HG02623 (cell line): ENCODE measurements around the gene ACER2.

Experiments
- ATAC-seq: cut with Tn5 transposase; IDR thresholded peaks from one replicate; pipeline ENCODE4 v1.9.1; 2021; ENCODE audit warnings: moderate library complexity; ENCODE audit not compliant: unreplicated experiment

ACER2 gene

DNA sequence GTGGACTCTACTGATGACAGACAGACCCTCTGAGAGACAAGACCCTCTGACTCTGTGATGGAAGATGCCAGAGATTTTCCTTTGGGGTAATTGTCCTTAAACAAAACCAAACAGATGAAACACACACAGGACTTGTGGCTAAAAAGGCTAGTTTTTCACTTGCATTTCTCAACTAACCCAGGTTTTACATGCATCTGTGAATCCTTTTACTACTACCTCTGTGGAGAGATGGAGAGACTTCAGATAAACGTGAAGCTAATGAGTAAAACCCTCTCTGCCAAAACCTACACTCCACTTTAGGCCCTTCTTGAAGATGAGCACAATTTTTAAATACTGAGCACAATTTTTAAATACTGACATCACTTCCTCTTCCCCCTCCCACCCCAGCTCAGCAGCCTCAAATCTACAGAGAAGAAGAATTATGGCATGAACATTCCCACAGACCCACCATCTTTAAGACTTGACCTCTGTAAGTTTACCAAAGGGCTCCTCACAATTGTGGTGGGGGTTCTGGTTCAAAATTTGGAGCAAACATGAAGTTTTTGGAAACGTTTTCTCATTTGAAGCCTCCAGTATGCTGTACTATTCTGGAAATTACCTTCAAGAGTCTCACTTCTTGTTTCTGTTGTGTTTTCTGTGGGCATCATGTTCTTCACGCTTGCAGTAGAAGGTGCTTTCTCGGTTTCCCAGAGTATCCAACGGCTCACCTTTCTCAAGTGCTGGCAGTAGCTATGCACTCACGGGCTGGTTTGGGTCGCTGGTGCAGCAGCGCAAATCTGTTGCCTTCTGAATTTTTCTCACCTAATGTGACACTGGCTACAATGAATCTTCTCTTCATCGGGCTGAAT is 42.7 kb downstream of the ACER2 start:
- ATAC-seq, result peak; percentile 99

DNA sequence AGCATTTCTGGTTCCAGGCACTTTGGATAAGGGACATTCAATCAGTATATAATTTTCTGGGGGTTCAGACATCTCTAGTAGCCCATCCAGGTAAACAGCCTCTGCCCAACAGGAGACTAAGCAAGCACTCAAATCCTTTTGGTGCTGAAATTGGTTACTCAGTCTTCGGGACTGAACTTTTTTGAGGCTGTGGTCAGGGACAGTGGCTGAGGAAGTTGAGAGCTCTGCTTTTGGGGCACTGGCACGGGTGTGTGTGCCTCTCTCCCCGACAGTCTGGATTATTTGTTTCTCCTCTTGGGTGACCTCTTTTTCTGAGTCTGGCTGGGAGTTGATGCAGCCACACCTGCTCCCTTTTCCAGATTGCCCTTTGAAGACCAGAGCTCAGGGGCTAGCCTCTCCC is 47.6 kb downstream of the ACER2 start:
- no peak for ATAC-seq

DNA sequence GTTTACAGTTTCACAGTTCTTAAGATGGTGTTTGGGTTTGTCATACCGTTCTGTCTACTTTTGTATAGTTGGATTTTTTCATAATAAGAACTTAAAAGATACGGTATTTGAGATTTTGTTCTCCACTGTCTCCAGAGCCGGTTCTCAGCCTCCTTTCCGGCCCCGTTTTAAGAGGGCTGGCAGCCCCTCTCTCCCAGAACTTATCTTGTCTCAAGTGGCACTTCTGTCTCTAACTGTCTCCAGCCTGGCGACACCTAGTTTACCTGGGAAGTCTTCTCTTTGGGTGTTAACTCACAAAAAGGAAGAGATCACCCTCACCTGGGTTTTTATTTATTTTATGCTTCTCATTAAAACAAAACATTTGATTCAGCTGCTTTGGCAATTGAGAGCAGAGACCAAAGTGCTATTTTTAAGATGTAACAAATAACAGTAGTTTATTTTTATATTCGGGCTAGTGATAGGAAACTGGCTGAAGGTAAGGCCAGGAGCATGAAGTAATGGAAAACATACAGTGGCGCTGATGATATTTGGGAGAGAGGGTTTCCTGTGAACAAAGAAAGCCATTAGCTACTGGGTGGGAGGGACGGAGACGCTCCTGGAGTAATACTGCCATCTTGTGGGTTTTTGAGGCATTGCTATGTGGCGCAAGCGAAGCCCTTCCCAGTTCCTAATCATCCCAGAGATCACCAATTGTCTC is 48.3 kb downstream of the ACER2 start:
- ATAC-seq, result peak; percentile 88

GRCh38 chr9:19457693-19458009 is 48.8 kb downstream of the ACER2 start:
- peak; percentile 10 for ATAC-seq

GRCh38 chr9:19460243-19460642 is 51.4 kb downstream of the ACER2 start:
- no peak for ATAC-seq

DNA sequence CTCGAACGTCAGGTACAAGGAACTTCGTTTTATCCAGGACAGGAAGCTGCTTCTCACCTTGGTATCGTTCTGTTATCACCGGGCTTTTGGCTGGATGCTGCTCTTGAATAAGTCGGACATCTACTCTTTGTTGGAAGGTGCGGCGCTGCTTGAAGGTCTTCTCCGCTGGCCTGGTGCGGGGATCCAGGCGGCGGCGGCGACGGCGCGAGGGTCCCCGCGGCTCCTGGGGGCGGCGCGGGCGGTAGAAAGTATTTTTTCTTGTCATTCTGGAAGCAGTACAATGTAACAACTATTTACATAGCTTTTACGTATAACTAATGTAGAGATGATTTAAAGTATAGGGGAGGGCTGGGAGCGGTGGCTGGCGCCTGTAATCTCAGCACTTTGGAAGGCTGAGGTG is 52.3 kb downstream of the ACER2 start:
- ATAC-seq, result no peak

DNA sequence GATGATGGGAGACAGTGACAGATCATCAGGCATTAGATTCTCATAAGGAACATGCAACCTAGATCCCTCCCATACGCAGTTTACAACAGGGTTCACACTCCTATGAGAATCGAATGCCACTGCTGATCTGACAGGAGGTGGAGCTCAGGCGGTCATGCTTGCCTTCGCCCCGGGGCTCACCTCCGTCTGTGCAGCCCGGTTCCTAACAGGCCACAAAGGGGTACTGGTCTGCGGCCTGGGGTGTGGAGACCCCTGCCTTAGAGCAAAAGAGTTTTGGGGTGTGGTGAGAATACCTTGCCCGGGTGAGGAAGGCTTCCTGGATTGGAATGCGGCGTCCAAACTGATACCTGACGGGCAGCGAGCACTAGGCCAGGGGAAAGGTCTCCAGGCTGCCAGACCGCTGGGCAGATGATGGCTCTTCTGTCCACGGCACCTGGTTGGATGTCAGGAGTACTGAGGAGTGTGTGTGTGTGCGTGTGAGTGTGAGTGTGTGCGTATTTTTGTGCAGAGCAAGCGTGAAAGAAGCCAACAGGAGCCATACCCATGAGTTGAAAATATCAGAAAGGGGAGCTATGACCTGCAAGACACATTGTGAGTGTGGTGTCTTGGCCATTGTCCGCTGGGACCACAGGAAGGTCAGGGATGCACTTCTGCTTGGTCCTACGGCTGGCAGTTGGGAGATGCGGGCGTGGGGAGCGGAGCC is 55.4 kb downstream of the ACER2 start:
- peak; percentile 5 for ATAC-seq

GRCh38 chr9:19464764-19465585 is 56.2 kb downstream of the ACER2 start:
- ATAC-seq, result peak; percentile 89

GRCh38 chr9:19465586-19466279 is 56.9 kb downstream of the ACER2 start:
- no peak for ATAC-seq

GRCh38 chr9:19466280-19466639 is 57.5 kb downstream of the ACER2 start:
- ATAC-seq, result no peak

DNA sequence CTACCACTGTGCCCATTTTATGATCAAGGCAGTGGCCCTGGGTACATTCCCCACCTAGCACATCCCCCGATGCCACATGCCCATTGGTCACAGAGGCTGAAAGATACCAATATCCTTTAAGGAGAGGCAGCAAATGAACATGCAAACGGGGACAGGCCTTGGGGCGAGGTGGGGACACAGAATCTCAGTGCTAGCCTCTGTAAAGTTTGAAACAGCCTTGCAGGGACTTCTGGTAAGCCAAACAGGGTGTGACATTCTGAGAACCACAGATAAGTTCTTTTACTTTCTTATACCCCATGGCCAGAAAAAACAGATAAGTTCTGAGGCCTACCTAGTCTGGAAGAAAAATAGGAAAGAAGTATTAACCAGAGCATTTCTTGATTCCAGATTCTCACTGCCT is 60.5 kb downstream of the ACER2 start:
- ATAC-seq, result no peak

- ATAC-seq, result no peak
Observed at GRCh38 chr9:19470567-19470966, 61.8 kb downstream of the ACER2 start.

GRCh38 chr9:19470981-19471650 is 62.3 kb downstream of the ACER2 start:
- ATAC-seq, result no peak

DNA sequence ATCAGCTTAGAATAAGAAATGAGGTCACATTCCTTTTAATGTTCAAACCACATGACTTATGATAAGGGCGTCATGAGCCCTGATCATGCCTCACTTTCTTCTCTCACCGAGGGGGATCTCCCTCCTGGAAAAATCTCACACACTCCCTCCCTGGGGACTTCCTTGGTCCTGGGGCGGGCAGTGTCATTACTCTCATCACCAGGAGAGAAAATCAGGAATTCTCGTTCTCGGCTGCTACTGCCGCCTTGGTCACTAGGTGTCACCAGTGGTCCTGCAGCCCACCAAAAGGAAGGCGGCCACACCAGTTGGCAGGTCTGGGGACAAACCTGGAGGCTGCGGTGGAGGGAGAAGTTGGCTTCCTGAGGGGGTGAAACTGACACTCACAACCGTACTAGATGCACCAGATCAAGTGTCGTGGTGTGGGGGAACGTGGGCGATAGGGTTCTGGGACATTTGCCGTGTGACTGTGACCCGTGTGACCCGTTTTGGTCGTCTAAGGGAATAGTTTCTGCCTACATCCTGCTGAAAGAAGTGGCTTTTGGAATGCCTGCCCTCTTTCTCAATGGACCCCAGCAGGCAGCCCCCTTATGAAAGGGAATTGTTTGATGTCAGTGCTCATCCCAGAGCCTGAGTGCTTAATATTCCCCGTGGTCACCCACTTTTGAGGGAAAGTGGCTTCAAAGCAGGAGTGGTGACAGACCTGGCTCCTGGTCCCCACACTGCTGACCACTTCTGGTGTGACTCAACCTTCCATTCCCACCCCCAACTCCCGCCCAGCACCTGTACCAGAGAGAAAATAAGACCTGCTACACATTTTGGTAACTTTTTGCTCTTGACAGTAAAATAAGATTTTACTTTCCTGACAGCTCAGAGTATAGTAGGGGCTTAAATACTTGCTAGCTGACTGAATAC is 63.2 kb downstream of the ACER2 start:
- peak; percentile 73 for ATAC-seq

DNA sequence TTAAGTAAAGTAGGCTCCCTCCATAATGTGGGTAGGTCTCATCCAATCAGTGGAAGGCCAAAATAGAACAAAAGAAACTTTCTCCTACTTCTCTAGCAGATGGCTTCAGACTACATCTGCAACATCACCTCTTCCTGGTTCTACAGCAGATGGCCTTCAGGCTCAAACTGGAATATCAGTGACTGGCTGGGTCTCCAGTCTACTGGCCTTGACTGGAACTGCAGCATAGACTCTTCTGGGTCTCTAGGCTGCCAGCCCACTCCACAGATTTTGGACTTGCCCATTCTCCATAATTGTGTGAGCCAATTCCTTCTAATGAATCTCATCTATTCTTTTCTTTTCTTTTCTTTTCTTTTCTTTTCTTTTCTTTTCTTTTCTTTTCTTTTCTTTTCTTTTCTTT is 64.8 kb downstream of the ACER2 start:
- ATAC-seq, result no peak

DNA sequence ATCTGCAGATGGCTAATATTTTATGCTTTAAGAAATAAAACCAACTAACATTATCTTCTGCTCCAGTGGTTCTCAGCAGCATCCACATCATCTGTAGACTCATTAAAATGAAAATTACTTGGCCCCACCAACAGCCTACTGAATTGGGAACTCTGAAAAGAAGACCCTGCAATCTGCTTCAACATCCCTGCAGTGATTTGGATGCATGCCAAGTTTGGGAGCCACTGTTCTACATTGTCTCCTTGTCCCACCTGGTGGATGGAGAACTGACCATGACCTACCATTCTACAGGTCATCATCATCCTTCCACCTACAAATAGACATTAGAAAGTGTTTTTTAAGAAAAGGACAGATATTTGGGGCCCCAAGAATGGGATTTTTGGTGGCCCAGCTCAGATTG is 71.1 kb downstream of the ACER2 start:
- no peak for ATAC-seq

GRCh38 chr9:19480345-19480744 is 71.5 kb downstream of the ACER2 start:
- no peak for ATAC-seq

- no peak for ATAC-seq
Observed at GRCh38 chr9:19481121-19481870, 72.5 kb downstream of the ACER2 start.
